DMS114 treated with DMSO at 0.1 percent for 48 hours (cell line): Measurements from ENCODE around the gene FKBP5.
"Not testable (repeated sequence)": the region's sequence is repeated elsewhere in the genome, so short reads cannot be mapped to it uniquely, and the experiment has no call there.

Experiments used
- DNase-seq: peaks from one replicate; lab custom pipeline; 2025; ENCODE audit not compliant: unreplicated experiment; lab: John Stamatoyannopoulos, UW

FKBP5 gene

DNA sequence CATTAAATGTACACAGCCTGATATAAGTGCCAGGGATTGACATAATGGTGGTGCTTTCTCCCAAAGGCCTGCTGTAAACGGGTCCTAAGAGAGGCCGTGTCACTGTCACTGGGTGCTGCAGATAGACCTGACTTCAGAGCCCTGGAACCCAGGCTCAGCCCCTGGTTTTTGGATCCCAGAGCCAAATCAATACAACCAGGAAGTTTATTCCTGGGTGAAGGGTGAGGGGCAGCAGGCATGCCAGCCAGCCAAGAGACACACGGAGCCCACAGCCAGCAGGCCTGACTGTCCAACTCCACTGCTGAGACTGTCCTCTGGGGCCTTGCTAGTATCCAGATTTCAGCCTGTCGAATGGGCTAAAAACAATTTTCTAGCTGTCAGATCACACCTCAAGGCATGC lies 35.3 kb upstream of the FKBP5 start:
- no peak for DNase-seq

DNA sequence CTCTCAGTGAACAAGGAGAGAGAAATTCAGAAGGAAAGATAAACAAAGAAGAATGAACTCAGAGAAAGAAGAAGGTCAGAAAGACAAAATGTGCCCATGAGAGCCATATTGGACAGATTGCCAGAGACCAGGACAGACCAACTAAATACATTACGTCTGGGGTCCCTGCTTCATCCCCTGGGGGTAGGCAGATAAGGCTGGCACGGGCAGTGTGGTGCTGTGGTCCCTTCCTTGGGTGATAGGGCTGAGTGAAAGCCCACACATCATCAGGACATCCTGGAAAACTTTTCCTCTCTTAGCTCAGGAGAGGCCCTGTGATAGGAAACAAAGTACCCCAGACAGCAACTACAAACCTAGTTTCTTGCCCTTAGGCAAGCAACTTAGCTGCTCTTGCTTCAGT lies 34.9 kb upstream of the FKBP5 start:
- DNase-seq: no peak

GRCh38 chr6:35722121-35722761 lies 33.5 kb upstream of the FKBP5 start:
- no peak for DNase-seq

DNA sequence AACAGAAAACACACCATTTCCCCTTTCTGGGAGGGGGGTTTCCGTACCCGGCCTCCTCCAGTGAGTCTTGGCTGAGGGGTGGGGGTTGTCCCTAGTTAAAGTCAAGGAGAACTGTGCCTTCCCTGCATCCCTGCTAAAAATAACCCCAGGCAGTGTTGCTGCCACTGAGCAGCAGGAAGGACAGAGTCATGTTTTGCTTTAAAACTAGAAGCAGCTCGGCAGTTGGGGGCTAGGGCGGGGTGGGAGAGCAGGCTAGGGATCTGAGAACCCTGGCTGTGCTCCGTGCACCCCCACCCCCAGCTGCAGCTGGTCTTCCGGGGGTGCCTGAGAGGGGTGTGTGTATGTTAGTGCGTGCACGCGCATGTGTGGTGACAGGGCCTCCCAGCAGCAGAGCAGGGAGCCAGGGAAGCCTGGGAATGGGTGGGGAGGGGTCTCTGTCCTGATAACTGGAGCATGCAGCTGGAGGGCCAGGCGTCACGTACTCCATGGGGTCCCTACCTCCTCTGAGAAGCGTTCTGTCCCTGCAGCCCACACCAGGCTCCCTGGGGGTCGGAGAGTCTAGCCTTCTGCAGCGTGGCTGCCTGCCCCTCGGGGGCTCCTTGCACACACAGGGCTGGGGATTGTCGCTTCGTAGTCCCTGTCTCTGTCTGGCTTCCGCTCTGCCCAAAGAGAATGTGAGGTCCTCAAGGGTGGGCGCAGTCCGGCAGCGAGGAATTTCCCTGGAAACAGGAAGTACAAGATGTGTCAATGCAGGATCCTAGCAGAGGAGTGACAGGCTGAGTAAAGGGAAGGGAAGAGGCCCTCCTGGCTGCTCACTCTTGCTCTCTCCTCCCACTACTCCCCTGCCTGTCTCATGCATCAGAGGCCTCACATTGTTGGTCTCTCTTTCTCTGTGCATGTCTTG lies 31.4 kb upstream of the FKBP5 start:
- DNase-seq: no peak

DNA sequence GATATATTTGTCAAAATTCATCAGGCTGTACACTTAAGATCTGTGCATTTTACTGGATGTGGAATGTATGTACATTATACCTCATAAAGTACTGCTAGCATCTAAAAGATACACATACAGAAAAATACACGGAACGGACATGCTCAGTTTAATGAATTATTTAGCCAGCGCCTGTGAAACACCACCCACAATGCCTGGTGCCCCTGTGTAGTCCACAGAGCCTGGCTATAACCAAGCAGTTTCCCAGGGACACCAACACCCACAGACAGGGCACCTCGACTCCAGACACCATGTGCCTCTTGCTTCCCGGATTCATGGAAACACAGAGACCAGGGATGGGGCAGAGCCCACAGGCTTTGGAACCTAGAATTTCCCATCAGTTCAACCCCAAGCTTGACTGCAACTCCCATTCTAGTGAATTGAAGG lies 30.7 kb upstream of the FKBP5 start:
- no peak for DNase-seq

GRCh38 chr6:35718911-35719381 lies 30.2 kb upstream of the FKBP5 start:
- no peak for DNase-seq

- DNase-seq: no peak
Observed at GRCh38 chr6:35718375-35718736, 29.6 kb upstream of the FKBP5 start.

DNA sequence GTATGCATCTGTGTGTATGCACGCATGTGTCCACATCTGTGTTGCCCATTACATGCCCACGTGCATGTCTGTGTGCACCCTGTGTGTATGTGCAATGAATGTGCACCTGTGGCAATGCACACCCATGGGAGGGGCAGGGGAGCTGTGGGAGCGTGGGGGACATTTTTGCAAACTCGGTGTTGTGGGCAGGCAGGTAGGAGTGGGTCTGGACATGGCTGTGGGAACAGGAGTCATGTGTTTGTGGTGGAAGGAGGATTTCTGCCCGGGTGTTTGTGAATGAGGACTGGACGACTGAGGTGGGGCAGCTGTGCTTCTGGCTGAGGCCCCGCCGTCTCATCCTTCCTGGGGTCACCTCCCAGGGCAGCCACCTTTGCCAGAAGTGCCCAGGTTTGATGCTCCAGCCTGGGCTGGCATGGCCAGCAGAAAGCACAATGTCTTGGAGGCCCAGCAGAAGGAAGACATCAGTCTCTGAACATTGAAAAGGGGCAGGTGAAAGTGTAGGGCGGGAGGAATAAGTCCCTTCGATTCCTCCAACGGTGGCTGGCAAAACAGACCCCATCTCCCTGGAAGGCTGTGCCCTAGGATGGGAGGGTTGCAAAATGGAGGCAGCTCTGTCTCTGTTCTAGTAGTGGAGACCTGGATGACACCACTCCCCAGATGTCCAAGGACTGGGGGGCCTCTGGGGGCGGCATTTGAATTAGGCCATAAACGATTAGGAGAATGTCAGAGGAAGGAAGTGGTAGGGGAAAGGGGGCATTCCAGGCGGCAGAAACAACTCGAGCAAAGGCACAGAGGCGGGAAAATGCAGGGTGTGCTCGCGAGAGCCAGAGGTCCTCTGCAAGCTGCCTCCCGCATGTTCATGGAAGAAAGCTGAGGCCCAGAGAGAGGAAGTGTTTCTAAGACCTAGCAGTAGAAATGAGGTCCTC lies 29.0 kb upstream of the FKBP5 start:
- no peak for DNase-seq

DNA sequence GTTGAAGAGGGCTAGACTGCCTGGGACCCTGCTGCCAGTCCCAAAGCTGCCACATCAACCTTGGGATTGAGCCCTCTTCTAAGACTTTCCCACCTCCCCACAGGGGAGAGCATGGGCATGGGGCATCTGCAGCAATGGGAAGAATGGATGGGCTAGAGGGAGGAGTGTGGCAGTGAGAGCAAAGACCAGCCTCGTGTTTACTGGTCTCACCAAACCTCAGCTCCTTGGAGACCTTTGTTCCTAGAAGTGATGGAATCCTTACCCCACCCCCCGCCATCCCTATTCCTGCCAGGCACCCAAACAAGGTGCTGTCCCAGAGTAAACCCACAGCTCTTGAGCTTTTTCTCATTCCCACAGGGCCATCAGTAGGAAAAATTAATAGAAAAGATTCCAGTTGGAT lies 28.1 kb upstream of the FKBP5 start:
- DNase-seq: no peak

DNA sequence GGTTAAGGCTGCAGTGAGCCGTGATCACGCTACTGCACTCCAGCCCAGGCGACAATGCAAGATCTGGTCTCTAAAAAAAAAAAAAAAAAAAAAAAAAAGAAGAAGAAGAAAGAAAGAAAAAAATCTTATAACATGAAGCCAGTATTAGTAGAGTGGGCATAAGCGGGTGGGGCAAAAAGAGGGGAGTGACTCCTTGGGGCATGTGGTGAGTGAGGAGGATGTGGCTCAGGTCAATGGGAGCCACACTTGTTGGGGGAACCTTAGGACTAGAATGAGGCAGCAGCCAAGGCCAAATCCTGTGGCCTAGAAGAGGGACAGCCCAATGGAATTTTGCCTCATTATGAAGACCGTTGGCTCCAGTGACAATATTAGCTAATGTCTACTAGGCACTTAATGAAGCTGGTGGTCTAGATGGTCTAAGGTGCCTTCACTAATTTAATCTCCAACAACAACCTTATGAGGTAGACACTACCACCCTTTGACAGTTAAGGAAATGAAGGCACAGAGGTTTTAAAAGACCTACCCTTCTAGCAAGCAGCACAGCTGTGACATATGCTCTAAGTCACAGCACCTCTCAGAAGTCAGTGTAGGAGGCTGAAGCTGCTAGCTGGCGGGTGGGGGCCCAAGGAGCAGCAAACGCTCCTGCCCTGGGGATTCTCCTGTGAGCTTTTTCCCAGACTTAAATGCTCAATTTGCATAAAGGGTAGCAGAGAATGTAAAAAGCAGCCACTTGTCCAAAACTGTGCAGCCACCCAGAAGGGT lies 24.5 kb upstream of the FKBP5 start:
- no peak for DNase-seq

DNA sequence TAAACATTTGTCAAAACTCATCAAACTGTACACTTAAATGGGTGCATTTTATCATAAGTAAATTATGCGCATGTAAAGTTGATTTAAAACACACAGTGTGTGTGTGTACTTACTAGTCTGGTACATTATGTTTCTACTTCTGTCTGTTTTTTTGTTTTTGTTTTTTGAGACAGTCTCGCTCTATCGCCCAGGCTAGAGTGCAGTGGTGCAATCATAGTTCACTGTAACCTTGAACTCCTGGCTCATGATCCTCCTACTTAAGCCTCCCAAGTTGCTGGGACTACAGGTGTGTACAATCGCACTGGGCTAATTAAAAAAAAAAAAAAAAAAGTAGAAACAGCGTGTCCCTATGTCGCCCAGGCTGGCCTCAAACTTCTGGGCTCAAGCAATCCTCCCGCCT lies 23.0 kb upstream of the FKBP5 start:
- no peak for DNase-seq

DNA sequence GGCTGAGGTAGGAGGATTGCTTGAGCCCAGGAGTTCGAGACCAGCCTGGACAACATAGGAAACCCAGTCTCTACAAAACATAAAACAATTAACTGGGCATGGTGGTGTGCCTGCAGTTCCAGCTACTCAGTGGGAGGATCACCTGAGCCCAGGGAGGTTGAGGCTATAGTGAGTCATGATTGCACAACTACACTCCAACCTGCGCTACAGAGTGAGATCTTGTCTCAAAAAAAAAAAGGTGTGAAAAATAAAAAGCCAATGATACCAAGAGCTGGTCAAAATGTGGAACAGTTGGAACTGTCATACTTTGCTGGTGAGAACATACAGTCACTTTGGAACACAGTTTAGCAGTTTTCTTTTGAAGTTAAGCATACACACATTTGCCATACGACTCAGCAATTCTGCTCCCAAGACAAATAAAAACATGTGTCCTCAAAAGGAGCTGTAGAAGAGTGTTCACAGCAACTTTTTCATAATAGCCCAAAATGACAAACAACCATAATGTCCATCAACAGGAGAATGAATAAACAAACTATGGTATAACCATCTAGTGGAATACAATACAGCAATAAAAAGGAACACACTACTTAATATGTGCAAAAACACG lies 21.6 kb upstream of the FKBP5 start:
- no peak for DNase-seq

GRCh38 chr6:35708585-35708984 lies 19.9 kb upstream of the FKBP5 start:
- DNase-seq: no peak

DNA sequence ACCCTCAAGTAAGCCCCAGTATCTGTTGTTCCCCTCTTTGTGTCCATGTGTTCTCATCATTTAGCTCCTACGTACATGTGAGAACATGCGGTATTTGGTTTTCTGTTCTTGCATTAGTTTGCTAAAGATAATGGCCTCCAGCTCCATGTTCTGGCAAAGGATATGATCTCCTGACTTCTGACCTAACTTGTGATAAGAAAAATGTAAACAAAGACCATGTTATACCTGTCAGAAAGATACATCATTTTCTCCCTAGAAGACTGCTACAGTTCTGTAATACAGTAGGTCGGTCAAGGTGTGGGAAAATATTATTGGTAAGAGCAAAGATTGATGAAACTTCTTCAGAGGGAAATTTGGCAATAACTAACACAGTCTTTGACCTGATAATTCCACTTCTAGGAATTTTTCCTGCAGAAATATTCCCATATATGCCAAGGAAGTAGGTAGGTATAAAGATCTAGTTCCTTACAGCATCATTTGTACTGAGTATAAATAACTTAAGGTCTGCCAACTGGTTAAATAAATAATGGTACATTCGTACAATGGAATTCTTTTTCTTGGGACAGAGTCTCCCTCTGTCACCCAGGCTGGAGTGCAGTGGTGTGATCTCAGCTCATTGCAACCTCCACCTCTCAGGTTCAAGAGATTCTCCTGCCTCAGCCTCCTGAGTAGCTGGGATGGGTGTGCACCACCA lies 19.1 kb upstream of the FKBP5 start:
- no peak for DNase-seq

GRCh38 chr6:35706468-35706867 lies 17.8 kb upstream of the FKBP5 start:
- no peak for DNase-seq

DNA sequence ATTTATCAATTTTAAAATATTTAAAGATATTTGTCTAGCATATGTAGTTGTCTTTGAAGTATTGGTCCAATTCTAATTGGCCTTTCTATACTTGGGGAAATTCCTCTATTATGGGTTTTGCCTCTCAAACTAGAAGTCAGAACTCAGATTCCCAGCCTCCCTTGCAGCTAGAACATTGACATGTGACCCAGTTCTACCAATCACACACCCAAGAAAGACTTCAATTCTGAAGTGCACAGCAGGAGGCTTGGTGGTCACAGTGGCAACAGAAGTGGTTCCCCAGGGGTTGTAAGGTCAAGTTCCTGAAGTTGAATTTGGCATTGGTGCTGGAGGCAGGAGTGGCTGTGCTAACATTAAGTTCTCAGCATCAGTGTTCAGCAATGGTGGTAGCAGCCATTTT lies 14.8 kb upstream of the FKBP5 start:
- no peak for DNase-seq

- DNase-seq: no peak
Observed at GRCh38 chr6:35698858-35699257, 10.1 kb upstream of the FKBP5 start.

- not testable (repeated sequence) for DNase-seq
Observed at GRCh38 chr6:35698430-35698829, 9.7 kb upstream of the FKBP5 start.

DNA sequence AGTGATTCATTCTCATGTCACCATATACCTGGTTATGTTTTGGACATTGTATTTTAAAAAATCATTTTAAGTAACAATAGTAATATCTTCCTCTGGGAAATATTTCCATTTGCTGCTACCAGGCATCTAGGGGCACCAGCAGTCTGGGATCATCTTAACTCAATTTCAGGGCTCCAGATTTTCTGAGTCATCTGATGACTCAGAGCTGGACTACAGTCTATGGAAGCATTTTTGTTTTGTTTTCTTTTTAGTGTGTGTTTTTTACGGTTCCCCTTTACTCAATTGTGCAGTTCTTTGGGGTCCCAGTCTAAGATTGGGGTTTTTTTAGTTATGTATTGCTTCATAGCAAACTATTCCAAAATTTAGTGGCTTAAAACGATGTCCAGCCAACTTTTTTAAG lies 5.7 kb upstream of the FKBP5 start:
- no peak for DNase-seq
